DMS114 treated with DMSO at 0.1 percent for 48 hours (cell line): Measurements from ENCODE around the gene KCNT1.

ENCODE experiments used
- DNase-seq: peaks from one replicate; lab custom pipeline; 2025; ENCODE audit not compliant: unreplicated experiment; lab: John Stamatoyannopoulos, UW

Gene KCNT1

DNA sequence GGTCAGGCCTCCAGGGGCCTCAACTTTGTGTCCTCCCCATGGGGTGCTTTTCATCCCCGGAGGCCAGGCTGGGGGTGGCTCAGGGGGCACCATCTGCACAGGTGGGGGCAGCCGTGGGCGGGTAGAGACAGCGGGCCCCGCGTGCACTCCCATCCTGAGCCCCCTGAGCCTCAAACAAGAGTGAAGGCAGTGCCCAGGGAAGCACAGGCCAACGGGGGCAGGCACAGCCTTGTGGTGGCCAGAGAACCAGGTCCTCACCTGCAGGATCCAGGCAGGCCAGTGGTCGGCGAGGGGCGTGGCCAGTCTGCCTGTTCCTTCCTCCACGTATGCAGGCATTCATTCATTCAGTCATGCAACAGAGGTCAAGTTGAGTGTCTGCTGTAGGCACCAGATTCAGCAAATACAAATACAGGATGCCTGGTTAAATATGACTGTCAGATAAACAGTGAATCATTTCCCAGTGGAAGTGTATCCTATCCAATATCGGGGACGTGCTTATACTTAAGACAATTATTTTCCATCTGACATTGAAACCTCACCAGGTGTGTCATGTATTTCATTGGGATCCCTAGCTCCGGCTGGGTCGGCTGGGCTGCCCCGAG is 22.3 kb downstream of the KCNT1 start:
- no peak for DNase-seq

DNA sequence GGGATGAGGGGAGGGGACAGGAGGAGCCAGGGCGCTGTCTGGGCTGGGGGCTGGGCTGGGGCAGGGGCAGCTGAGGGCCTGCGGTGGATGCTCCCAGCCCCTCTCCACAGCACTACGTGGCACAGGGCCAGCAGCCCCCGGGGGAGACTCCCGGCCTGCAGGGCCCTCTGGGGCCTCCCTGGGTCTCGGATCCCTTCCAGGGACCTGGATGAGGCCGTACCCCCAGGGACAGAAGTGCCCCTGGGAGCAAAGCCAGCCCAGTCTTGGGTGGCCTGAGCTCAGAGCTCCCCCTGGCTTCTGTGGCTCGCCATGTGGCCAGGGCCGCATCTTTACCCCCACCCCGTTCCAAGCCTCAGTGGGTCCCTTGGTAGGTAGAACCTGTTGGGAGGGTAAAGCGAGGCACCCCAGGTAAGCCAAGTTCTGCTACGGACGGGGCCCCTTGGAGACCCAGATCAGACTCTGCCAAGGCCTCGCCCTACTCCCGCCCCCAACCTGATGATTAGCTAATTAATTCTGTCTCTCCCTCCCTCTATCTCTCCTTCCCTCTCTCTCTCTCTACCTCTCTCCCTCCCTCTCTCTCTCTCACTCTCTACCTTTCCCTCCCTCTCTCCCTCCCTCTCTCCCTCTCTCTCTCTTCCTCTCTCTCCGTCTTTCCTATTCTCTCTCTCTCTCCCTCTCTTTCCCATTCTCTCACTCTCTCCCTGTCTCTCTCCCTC is 24.3 kb downstream of the KCNT1 start:
- no peak for DNase-seq

DNA sequence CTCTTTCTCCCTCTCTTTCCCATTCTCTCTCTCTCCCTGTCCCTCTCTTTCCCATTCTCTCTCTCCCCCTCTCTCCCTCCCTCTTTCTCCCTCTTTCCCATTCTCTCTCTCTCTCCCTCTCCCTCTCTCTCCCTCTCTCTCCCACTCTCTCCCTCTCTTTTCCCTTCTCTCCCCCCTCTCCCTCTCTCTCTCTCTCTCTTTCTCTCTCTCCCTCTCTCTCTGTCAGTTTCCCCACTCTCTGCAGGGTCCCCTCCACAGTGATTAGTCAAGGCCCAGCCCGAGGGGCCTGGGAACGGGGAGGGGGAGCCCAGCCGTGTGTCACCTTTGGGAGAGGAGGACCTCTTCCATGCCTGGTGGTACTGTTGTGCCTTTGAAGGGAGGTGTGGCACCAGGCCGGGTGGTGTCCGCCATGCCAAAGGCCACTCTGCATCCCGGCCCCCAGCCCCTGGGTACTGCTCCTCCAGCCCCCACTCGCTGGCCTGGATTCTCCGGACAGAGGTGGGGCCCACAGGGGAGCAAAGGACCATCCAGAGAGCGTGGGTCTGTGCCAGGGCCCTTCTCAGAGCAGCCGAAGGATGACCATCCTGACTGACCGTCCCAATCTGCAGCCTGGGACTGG is 25.4 kb downstream of the KCNT1 start:
- DNase-seq: no peak

DNA sequence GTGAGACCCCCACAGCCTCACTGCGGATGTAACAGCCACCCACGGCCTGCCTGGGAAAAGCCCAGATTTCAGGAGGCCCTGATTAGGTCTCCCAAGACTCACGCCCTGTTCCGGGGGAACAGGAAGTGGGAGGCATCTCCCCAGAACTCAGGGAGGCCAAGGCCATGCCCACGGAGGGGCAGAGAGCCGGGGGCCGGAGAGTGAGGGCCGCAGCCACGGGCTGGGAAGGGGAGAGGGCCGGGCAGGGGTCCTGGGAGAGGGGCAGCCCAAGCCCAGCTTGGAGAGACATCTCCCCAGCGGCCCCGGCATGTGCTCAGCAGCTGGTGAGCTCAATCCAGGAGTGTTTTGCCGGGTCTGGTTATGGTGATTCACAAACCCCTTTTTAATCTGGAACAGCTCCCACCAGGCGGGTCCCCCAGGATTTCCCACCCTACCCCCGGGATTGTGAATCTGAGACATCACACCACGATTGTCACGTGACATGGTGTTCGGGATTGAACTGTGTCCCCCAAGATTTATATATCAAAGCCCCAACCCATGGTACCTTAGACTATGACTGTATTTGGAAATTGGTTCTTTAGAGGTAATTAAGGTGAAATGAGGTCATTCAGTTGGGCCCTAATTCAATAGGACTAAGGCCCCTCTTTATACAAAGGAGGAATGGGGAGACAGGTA is 26.6 kb downstream of the KCNT1 start:
- no peak for DNase-seq

DNA sequence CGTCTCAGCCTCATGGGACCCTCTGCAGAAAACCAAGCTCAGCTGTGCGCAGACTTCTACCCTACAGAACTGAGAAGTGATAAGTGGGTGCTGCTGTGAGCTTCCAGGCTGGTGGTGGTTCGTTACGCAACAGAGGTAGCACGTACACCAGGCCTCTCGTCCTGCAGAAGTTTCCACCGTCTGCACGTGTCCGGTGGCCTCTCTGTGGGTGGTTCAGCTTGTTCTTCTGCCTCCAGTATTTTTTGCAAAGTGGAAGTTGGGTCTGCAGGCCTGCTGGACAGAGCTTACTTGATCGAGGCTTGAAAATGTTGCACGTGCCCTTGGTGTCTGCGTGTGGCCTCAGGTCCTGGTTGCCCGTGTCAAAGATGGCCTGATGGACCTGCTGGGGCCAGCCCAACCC is 27.5 kb downstream of the KCNT1 start:
- no peak for DNase-seq

DNA sequence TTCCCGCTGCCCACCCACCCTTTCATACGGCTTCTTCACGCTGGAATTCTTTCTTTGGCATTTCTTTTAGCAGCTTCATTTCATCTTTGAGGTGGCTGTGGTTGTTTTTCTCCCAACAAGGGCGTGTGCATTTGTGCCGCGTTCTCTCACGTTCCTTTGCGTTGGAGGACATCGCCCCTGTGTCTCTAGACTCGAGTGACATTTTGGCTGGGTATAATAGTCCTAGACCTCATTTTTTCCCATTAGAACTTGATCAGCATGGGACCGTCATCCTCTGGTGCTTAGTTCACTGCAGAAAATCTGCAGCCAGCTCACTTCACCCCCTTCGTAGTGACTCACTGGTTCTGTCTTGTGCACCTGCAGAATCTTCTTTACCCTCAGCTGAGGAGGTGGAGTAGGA is 29.5 kb downstream of the KCNT1 start:
- DNase-seq: no peak

DNA sequence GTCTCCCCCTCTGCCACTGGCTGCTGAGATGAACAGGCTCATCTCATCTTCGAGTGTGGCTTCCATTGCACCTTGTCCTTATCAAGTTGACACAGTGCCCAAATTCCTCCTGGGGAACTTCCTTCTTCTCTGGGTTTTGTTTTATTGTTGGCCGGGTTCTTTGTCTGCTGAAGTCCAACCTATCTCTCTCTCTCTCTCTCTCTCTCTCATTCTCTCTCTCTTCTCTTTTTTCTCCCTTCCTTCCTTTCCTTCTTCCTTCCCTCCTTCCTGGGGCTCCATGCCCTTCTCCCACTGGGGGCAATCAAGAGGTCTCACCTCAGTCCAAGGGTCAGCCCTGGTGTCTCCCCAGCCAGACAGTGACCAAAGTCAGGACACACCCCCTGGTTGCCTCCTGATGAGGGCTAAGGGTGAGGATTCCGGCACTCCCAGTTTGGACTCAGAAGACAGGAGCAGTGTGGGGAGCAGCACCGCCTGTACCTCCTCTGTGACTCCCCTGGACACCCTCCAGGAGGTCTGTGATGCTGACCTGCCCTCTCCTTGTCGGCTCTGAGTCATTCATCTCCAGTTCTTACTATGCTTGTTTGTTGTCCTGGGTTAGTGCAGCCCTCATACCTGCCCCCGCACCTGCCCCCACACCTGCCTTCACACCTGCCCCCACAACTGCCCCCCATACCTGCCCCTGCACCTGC is 30.7 kb downstream of the KCNT1 start:
- no peak for DNase-seq

DNA sequence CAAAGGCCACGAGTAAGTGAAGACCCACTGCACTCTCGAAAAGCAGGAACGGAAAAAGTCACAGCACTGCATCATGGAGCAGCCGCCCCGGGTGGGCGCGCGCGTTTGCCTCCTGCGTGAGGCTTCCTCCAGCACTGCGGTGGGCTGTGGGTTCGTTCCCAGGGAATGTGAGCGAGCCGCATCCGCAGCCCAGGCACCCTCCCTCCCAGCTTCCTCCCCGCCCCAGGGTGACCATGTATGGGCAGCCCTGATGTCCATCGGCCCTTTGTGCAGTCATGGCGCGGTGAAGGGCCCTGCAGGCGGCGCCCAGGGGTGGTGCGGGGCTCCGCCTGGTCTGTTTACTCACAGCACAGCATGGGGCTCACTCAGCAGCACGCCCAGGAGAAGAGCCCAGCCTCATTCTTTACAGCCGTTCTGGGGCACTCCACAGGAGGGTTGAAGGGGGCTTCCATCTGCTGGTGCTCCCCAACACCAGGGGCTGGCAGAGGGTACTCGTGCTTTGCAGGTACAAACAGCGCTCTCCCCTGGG is 32.7 kb downstream of the KCNT1 start:
- DNase-seq: no peak

DNA sequence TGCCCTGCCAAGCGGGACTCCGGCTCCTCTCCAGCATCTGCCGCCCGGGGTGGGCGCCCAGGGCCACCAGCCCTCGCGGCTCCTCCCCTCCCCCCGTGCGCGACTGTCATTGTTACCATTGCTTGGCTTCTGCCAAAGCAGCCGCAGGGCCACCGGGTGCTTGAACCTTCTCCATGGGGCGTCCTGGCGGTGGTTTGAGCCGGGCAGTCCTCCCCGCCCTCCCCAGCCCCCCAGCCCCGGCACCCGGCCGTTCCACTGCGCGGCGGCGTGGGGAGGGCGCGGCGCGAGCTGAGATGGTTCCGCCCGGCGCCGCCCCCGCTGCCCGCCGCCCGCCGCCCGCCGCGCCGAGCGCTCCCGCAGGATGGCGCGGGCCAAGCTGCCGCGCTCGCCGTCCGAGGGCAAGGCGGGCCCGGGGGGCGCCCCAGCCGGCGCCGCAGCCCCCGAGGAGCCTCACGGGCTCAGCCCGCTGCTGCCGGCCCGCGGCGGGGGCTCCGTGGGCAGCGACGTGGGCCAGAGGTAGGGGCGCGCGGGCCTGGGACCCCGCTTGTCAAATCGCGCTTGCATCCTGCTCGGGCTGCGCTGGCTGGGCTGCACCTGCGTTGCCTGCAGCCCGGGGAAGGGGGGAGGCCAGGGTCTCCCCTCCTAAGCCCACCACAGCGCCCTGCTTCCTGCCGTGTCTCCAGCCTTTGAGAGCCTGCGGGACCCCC is 34.4 kb downstream of the KCNT1 start:
- DNase-seq: no peak

DNA sequence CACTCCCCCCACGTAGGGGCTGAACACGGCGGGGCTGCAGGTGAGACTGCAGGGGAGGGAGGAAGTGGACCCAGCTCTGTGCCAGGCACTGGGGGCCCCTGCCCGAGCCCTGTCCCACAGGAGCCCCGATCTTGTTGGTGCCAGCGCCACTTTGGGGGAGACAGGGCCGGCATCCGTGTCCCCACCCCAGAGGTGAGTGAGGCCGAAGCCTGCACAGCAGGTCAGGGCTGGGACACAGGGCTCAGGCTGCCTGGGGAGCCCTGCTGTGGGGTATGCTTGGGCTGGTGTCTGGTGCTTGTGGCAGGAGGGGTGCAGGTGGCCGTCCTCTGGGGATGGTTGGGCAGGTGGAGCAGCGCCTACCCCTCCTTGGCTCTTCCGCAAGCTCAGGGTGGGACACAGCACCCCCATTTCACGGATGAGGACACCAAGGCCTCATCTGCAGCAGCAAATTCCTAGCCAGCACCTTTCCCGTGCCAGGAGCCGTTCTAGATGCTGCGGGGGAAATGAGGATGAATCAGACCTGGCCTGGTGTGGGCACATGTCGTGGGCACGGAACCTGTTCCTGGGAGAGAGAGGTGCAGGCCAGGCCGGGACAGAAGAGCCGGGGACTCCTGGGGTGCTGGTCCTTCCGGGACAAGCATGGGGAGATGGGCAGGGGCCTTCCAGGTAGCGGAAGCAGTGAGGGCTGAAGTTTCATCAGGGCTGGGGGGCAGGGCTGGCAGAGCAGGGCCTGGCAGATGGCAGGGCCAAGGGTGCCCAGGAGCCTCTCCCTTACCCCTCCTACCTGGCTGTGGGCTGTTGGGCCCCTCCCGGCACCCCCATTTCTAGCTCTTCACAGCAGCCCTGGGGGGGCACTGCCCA is 35.2 kb downstream of the KCNT1 start:
- DNase-seq: no peak

DNA sequence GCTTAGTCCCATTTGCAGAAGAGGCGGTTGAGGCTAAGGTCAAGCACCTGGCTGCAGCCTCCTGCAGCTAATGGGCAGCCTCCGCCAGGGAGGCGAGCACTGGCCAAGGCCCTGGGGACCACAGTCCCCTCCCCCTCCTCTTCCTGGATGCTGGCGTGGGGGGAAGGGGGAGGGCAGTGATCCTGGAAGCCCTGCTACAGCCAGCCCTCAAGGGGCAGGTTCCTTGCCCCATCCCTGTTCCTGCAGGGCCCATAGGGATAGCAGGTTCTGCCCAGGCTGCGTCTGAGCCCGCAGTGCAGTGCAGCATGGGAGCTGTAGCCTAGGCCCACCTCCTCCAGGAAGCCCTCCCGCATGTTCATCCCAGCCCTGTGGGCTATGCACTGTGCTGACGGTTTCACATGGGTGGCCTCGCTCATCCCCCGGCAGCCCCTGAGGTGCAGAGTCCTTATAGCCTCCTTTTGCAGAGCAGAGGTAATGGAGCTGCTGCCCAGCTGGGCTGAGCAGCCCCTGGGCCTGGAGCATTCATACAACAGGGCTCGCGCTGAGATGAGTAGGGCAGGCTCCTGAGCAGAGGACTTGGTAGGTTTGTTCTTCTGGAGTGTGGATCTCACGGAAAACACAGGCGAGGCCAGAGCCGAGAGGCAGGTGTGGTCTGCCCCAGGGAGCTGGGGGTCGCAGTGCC is 36.0 kb downstream of the KCNT1 start:
- no peak for DNase-seq

DNA sequence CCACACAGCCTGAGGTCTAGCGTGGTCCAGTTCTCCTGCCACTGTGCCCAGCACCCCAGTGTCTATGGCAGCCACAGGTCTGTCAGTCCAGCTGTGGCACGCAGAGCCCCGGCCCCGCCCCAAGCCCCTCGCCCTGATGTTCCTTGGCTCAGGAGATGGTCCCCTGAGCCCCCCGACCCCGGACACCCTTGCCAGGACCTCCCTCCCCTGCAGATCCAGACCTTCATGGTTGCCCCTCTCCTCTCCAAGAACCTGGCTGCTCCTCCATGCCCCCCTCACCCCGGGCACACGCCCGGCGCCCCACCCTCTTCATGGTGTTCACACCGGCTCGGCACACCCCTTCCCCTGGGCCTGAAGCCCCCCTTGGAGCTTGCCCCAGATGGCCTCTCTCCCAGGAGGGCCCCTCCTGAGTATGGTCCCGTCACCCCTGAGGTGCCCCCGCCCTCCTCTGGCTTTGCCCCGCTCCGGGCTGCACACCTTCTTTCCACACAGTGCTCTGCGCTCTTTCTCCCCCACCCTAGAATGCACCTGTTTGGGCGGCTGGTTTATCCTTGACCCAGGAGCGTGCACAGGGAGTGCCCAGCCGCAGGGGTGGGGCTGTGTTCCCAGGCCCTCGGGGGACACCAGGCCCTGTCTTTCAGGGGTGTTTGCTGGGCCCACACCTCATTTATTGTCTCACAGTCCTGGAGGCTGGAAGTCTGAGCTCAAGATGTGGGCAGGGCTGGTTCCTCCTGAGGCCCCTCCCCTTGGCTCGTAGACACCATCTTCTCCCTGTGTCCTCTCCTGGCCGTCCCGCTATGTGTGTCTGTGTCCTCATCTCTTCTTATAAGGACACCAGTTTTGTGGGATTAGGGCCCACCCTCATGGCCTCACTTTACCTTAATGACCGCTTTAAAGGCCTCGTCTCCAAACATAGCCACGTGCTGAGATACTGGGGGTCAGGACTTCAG is 37.6 kb downstream of the KCNT1 start:
- DNase-seq: no peak

DNA sequence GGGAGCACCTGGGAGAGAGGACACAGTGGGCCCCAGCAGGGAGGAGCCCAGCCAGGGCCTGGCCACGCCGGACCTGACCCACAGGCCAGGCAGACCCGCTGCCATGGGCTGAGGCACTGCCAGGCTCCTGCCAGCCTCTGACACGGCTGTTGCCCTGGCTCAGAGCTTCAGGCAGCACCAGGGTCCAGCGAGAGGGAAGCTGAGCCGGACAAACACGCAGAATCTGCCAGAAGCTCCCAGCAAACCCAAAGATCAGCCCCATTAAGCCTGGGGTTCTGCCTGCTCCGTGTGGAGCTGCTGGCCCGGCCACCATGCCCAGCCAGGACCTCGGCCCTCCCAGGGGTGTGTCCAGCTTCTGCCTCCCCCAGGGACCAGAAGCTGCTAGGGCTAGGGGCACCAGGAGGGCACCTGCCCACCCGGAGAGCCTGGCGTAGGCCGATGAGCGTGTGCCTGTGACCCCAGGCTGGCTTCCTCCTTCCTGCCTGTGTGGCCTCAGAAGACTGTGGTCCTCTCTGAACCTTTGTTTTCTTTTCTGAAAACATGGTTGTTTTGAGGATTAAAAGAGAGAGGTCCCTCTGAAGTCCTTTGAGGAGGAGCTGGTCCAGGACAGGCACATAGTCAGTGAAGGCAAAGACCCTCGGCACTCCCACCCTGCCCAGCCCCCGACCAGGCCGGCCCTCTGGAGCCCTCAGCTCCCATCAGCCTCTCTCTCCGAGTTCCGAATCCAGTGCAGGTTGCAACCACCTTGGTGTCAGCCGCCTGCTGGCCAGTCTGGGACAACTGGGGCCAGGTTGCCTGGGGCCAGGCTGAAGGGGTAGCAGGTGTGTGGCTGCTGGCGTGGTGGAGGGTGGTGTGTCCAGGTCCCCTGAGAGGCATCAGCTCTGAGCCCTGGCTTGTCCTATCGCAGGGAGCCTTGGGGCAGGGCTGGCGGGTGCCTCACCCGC is 39.6 kb downstream of the KCNT1 start:
- DNase-seq: no peak

DNA sequence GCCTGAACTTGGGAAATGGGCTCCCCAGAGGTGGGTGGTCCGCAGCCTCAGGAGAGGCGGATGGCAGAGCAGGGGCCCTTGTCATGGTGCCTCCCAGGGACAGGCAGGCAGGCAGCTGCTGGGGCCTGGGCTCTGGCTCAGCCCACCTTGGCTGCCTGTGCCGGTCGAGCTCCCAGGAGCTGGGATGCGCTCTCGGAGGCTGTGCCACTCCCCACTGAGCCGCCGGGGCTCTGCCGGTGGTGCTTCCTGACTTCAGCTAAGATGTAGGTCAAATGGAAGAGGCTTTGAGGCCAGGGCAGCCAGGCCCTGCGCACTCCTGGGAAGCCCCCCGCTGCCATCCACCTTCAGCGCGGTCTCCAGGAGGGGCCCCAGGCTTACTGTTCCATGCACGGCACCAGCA is 41.0 kb downstream of the KCNT1 start:
- no peak for DNase-seq

DNA sequence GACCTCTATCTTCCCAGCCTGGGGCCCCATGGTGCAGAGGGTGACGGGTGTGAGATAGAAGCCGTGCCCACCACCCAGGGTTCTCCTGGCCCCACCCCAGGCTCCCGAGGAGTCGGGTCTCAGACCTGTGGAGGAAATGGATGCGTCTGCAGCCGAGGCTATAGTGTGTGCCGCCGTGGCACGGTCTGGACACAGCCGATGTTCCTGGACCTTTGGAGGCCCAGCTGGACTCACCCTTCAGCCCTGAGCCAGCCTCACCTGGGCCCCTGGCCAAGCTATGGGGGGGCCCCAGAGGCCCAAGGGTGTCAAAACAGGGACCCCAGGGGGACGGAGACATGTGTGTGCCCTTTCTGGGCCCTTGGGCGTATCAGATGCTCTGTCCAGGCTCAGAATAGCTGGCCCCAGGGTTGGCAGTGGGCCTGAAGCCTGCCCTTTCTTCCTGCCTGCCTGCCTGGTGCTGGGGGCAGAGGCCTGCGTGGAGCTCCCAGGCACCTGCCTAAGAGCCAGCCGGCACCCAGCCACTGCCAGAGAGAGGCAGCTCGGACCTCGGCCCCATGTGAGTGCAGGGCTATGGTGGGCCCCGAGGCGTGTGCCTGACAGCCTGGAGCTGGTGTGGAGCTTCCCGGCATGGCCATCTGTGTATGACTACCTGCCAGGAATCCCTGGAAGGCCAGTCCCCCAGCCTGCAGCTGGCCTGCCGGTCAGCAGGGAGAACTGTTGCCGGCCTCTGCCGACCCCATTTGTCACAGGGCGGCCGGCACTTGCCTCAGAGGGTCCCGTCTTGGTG is 41.8 kb downstream of the KCNT1 start:
- DNase-seq: no peak
